Measurements from ENCODE around the gene FGF6.

The FGF6 gene

DNA sequence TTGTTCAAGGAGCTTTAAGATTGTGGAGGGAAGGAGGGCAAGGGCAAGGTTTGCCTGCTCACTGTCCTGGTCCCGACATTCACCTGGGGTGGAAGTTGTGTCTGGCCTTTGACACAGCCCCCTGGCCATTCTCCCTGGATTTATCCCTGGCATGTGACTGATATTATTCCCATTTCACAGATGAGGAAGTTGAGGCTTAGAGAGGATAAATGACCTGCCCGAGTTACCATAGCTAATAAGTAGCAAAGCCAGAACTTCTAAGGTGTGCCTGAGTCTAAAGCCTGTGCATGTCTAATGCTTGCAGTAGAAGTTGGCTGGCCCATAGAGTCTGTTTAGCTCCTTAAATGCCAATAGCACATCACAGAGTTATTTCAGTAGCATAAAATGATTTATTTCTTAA lies 720 bp upstream of the FGF6 start:
- DNase-seq, result no peak

- no peak for DNase-seq
These were observed 1.6 kb downstream of the FGF6 start for GRCh38 chr12:4444031-4444430.

- no peak for DNase-seq
These were observed 2.0 kb downstream of the FGF6 start for GRCh38 chr12:4443616-4444015.

GRCh38 chr12:4441355-4442335 lies 4.0 kb downstream of the FGF6 start:
- DNase-seq, result peak; percentile 65

DNA sequence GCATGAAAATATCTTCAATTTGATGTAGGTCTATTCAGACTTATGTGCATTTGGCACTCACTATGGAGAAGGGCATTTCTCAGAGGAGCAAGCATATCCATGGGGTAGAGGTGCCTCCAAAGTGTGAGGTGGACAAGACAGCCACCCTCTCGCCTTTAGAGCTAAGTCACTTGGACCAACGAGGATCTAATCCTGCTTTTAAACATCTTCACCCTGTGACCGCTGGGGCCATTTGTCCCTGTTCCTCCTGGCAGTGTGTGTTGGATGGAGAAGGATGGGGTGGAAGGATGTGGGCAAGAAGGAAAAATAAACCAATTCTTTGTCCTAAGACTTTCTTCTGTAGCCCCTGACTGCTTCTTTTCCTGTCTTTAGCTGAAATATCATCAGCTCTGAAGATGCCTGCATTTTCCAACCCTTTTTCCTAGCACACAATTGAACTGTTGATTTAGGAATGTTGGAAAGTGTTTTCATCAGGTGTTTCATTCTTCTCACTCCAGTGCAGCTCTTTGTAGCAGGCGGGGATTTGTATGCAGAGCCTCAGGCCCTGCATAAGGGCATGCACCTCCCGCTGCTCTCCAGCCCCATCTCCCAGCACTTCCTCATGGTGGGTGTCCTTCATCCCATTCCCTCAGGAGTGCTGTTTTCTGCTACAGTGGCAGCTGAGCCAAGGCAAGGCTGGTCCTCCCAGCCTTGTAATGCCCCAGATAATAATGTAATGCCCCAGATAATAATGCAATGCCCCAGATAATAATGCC lies 5.3 kb downstream of the FGF6 start:
- no peak for DNase-seq

- DNase-seq, result no peak
These were observed 5.9 kb downstream of the FGF6 start for GRCh38 chr12:4439736-4440135.

- DNase-seq, result no peak
These were observed 6.6 kb downstream of the FGF6 start for GRCh38 chr12:4438834-4439596.

DNA sequence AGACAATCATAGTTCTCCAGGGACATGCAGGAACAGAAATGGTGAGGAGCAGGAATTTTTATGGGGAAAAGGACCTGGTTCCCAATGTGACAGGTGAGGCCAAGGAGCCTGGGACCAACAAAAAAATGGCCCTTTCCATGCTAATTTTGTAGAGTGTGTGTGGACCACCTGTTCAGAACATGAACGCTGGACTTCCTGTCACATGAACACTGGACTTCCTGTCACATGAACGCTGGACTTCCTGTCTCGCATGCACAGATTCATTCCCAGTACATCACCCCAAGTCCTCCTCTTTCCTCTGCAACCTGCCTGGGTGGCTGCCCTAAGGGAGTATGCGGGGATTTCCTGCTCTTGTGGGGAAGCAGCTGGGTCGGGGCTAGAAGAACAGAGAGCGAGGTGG lies 10.1 kb downstream of the FGF6 start:
- DNase-seq, result no peak

GRCh38 chr12:4434706-4435425 lies 10.7 kb downstream of the FGF6 start:
- DNase-seq, result no peak

- no peak for DNase-seq
These were observed 11.3 kb downstream of the FGF6 start for GRCh38 chr12:4434301-4434700.

DNA sequence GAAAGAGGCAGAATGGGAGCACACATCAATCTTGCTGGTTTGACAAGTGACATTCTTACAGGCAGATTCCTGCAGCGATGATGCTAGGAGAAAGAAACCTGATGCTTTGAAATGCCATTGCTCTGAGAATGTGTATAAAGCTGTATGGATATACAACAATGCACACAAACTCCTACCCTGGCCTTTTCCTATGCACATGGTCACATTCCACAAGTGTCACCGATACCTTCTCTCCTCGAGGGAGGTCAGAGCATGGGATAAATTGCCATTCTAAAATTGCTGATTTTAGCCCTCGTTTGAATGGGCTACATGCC lies 11.9 kb downstream of the FGF6 start:
- DNase-seq, result no peak

GRCh38 chr12:4432878-4433744 lies 12.5 kb downstream of the FGF6 start:
- no peak for DNase-seq

- no peak for DNase-seq
These were observed 13.7 kb downstream of the FGF6 start for GRCh38 chr12:4431866-4432265.

DNA sequence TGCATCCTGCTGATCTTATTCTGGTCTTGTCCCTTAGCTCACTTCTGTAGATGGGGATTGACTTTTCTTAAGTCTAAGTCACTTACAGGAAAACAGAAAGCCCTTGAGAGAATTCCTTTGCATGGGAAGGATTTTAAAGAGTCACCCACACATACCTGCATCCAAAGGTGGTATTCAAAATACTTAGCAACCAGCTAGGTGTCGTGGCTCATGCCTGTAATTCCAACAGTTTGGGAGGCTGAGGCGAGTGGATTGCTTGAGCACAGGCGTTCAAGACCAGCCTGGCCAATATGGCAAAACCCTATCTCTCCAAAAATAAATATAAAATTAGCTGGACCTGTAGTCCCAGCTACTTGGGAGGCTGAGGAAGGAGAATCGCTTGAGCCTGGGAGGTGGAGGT lies 14.2 kb downstream of the FGF6 start:
- no peak for DNase-seq

- DNase-seq, result no peak
These were observed 21.2 kb downstream of the FGF6 start for GRCh38 chr12:4424422-4424821.

DNA sequence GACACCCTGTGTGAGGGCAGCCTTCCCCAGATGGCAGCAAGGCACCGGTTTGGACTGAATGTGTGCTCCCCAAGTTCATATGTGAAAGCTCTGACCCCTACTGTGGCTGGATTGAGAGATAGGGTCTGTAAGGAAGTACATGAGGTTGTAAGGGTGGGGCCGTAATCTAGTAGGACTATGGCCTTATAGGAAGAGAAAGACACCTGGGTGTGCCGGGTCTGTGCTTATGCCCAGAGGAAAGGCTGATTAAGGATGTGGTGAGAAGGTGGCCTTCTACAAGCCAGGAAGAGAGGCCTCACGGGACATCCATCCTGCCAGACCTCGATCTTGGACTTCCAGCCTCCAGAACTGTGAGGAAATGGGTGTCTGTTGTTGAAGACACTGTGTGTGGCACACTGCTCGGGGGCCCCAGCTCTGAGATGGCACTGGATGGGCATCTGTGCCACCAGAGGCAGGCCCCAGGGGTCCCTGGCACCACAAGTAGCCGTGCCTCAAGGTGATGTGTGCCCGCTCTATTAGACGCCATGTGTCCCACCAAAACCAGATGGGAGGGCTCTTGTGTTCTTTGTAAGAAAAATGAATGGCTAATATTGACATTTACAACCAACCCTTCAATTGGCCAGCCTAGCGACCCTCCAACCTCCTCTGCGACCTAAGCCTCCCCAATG lies 22.0 kb downstream of the FGF6 start:
- DNase-seq, result no peak

- DNase-seq, result no peak
These were observed 22.6 kb downstream of the FGF6 start for GRCh38 chr12:4422985-4423384.

- DNase-seq, result no peak
These were observed 24.0 kb downstream of the FGF6 start for GRCh38 chr12:4421590-4422031.

DNA sequence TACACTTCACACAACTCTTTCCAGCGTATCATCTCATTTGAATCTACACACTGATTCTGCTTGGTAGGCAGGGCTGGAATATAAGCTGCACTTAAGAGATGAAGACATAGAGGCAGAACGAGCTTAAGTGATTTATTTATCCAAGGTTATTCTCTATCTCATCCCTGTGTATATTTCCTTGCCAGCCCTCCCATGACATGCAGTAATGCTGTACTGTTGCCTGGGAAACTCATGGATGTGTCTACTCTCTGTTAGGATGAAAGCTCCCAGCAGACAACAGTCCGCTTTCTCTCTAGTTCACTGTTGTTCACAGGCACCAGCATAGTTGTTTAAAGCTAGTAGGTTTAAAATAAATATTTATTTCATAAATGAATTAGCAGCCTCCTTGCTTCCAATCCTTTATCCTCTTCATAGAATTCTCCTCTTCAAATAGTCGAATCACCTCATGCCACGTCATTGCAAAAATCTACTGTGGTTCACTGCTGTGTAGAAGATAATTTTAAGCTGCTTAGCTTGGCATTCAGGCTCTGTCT lies 25.4 kb downstream of the FGF6 start:
- no peak for DNase-seq

DNA sequence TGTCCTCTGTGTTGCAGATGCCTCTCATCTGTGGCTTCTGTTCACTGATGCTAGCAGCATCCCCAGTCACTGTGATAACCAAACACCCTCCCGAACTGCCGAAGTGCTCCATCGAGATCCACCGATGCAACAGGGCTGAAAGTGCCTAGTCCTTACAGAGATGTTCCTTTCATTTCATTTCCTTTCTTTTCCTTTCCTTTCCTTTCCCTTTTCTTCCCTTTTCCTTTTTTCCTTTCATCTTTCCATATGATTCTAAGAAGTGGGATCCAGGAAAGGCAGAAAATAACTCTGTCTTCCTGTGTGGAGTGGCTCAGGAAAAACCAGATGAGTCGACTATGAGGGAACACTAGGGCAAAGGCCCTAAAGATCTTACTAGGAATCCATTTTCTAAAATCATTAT lies 26.7 kb downstream of the FGF6 start:
- DNase-seq, result no peak

- DNase-seq, result no peak
These were observed 27.7 kb downstream of the FGF6 start for GRCh38 chr12:4417936-4418335.

All from NCI-H524 treated with DMSO at 0.1 percent for 48 hours (cell line).